HEK293 (cell line): ENCODE measurements around the gene ELL3.

Experiments
- CTCF ChIA-PET: fragments of 350-600 bp; formaldehyde crosslinking; extraction: SDS; loops from one replicate; lab custom pipeline; 2021; ENCODE audit warnings: antibody characterized with exemption; lab: Yijun Ruan, JAX
- POLR2A ChIA-PET: fragments of 300-600 bp; formaldehyde crosslinking; extraction: SDS; loops from one replicate; lab custom pipeline; 2020; ENCODE audit warnings: antibody characterized with exemption, inconsistent platforms; lab: Yijun Ruan, JAX
- H3K27ac ChIP-seq: fragments of 200-500 bp; sonication (Bioruptor generic); 2 replicates; pipeline ENCODE4 v1.5.1; 2014; ENCODE audit warnings: low read depth, low read length, control low read depth, inconsistent platforms; ENCODE audit errors: extremely low read depth
- H3K36me3 ChIP-seq, 2 experiments: fragments of 200-500 bp in 1 of 2; sonication (Bioruptor generic) in 1 of 2; 1 replicate in 1 of 2; 2 replicates in 1 of 2; pipeline ENCODE4 v1.5.1; 2014 to 2017; ENCODE audit warnings: inconsistent platforms in 2 of 2, low read length in 2 of 2; ENCODE audit not compliant: control insufficient read depth in 2 of 2, insufficient read depth in 1 of 2
- H3K4me1 ChIP-seq: fragments of 200-500 bp; sonication (Bioruptor generic); 2 replicates; pipeline ENCODE4 v1.5.1; 2014; ENCODE audit warnings: mild to moderate bottlenecking, low read length, inconsistent platforms; ENCODE audit not compliant: control insufficient read depth, insufficient read depth
- H3K4me3 ChIP-seq: 2 replicates; pipeline ENCODE4 v1.5.1; 2011; ENCODE audit warnings: low read depth, mild to moderate bottlenecking, control low read depth, low read length, moderate library complexity
- H3K9me3 ChIP-seq: fragments of 200-500 bp; sonication (Bioruptor generic); 2 replicates; pipeline ENCODE4 v1.5.1; 2014; ENCODE audit warnings: low read depth, low read length, inconsistent platforms; ENCODE audit not compliant: control insufficient read depth, insufficient read depth
- CTCF ChIP-seq: fragments of 450-650 bp; formaldehyde crosslinking; IDR thresholded peaks from 2 replicates; pipeline ENCODE4 v1.5.1; 2016; ENCODE audit warnings: missing biosample characterization, missing genetic modification characterization
- EGR2 ChIP-seq: fragments of 450-650 bp; formaldehyde crosslinking; IDR thresholded peaks from 2 replicates; pipeline ENCODE4 v1.5.1; 2016; ENCODE audit warnings: low read depth, missing biosample characterization, missing genetic modification characterization
- GLIS1 ChIP-seq: fragments of 450-650 bp; formaldehyde crosslinking; IDR thresholded peaks from 2 replicates; pipeline ENCODE4 v1.5.1; 2016; ENCODE audit warnings: missing biosample characterization, missing genetic modification characterization
- GLIS2 ChIP-seq: fragments of 450-650 bp; formaldehyde crosslinking; IDR thresholded peaks from 2 replicates; pipeline ENCODE4 v1.5.1; 2016; ENCODE audit warnings: missing biosample characterization, missing genetic modification characterization
- KLF7 ChIP-seq: fragments of 450-650 bp; formaldehyde crosslinking; IDR thresholded peaks from 2 replicates; pipeline ENCODE4 v1.5.1; 2016; ENCODE audit warnings: missing biosample characterization, missing genetic modification characterization, borderline replicate concordance
- KLF8 ChIP-seq: fragments of 450-650 bp; formaldehyde crosslinking; IDR thresholded peaks from 2 replicates; pipeline ENCODE4 v1.5.1; 2016; ENCODE audit warnings: missing biosample characterization, missing genetic modification characterization
- OSR2 ChIP-seq: fragments of 450-650 bp; formaldehyde crosslinking; IDR thresholded peaks from 2 replicates; pipeline ENCODE4 v1.5.1; 2016; ENCODE audit warnings: missing biosample characterization, missing genetic modification characterization
- PATZ1 ChIP-seq: fragments of 450-650 bp; formaldehyde crosslinking; IDR thresholded peaks from 2 replicates; pipeline ENCODE4 v1.5.1; 2016; ENCODE audit warnings: missing biosample characterization, missing genetic modification characterization
- PRDM10 ChIP-seq: fragments of 450-650 bp; formaldehyde crosslinking; IDR thresholded peaks from 2 replicates; pipeline ENCODE4 v1.5.1; 2016; ENCODE audit warnings: missing biosample characterization, missing genetic modification characterization
- SP2 ChIP-seq: fragments of 450-650 bp; formaldehyde crosslinking; IDR thresholded peaks from 2 replicates; pipeline ENCODE4 v1.5.1; 2016; ENCODE audit warnings: missing biosample characterization, missing genetic modification characterization
- ZBTB20 ChIP-seq: fragments of 450-650 bp; formaldehyde crosslinking; IDR thresholded peaks from 2 replicates; pipeline ENCODE4 v1.5.1; 2016; ENCODE audit warnings: missing biosample characterization, missing genetic modification characterization
- ZFHX2 ChIP-seq: fragments of 450-650 bp; formaldehyde crosslinking; conservative IDR thresholded peaks from 2 replicates; pipeline ENCODE4 v1.5.1; 2016; ENCODE audit warnings: missing biosample characterization, missing genetic modification characterization
- ZFP69B ChIP-seq: fragments of 450-650 bp; formaldehyde crosslinking; IDR thresholded peaks from 2 replicates; pipeline ENCODE4 v1.5.1; 2016; ENCODE audit warnings: missing biosample characterization, missing genetic modification characterization
- ZIC2 ChIP-seq: fragments of 450-650 bp; formaldehyde crosslinking; IDR thresholded peaks from 2 replicates; pipeline ENCODE4 v1.5.1; 2016; ENCODE audit warnings: missing biosample characterization, missing genetic modification characterization
- ZNF341 ChIP-seq: fragments of 450-650 bp; formaldehyde crosslinking; IDR thresholded peaks from 2 replicates; pipeline ENCODE4; 2016; ENCODE audit warnings: low read depth, missing biosample characterization, missing genetic modification characterization
- ZNF423 ChIP-seq: fragments of 450-650 bp; formaldehyde crosslinking; IDR thresholded peaks from 2 replicates; pipeline ENCODE4 v1.5.1; 2016; ENCODE audit warnings: missing biosample characterization, missing genetic modification characterization
- ZNF501 ChIP-seq: fragments of 450-650 bp; formaldehyde crosslinking; IDR thresholded peaks from 2 replicates; pipeline ENCODE4 v1.5.1; 2016; ENCODE audit warnings: missing biosample characterization, missing genetic modification characterization
- ZNF518A ChIP-seq: fragments of 450-650 bp; formaldehyde crosslinking; conservative IDR thresholded peaks from 2 replicates; pipeline ENCODE4 v1.5.1; 2016; ENCODE audit warnings: low read depth, missing biosample characterization, missing genetic modification characterization
- ZNF560 ChIP-seq: fragments of 450-650 bp; formaldehyde crosslinking; IDR thresholded peaks from 2 replicates; pipeline ENCODE4 v1.5.1; 2017; ENCODE audit warnings: missing biosample characterization, missing genetic modification characterization, borderline replicate concordance
- ZNF596 ChIP-seq: fragments of 450-650 bp; IDR thresholded peaks from 2 replicates; pipeline ENCODE4 v1.5.0; 2018; ENCODE audit warnings: missing biosample characterization, mild to moderate bottlenecking, missing genetic modification characterization, moderate library complexity
- ZNF692 ChIP-seq: fragments of 450-650 bp; formaldehyde crosslinking; IDR thresholded peaks from 2 replicates; pipeline ENCODE4 v1.5.1; 2016; ENCODE audit warnings: missing biosample characterization, missing genetic modification characterization
- ZNF76 ChIP-seq: fragments of 450-650 bp; formaldehyde crosslinking; IDR thresholded peaks from 2 replicates; pipeline ENCODE4; 2016; ENCODE audit warnings: low read depth, missing biosample characterization, missing genetic modification characterization, borderline replicate concordance
- ZXDB ChIP-seq: fragments of 450-650 bp; formaldehyde crosslinking; IDR thresholded peaks from 2 replicates; pipeline ENCODE4 v1.5.1; 2016; ENCODE audit warnings: missing biosample characterization, missing genetic modification characterization

Gene ELL3

GRCh38 chr15:43776101-43776717, 557 bp downstream of the ELL3 start:
- POLR2A ChIA-PET: interaction anchor here (1.0 to 2.0 kb wide), 4 partner anchors 11 to 419 kb away, joined by 3 to 8 read pairs (median 4); partner anchors contain the start of genes FRMD5, HYPK, MFAP1 and SERINC4
- Histone ChIP-seq H3K27ac (peak overlapping the region; percentile 47; the same call in 1 of the 2 replicates), H3K36me3 (peaks cover 22 to 31% of the 10 kb centered on the region in 2 experiments)
- TF ChIP-seq PRDM10: peak; percentile 82
- 0 out of 2 replicates have a peak, but pooled peaks have one; percentile 14 for TF ChIP-seq KLF8 (tag by site-specific recombination)
- 0 out of 2 replicates have a peak, but pooled peaks have one; percentile 9 for TF ChIP-seq ZXDB (tag by site-specific recombination)
- TF ChIP-seq OSR2 (tag by site-specific recombination): peak; percentile 46
- TF ChIP-seq ZNF596: no peak
- peak; percentile 92 for TF ChIP-seq ZFP69B (tag by site-specific recombination)
- 0 out of 2 replicates have a peak, but pooled peaks have one; percentile 21 for TF ChIP-seq ZNF501 (tag by site-specific recombination)
- TF ChIP-seq ZIC2 (tag by site-specific recombination): peak; percentile 68
- 0 out of 2 replicates have a peak, but pooled peaks have one; percentile 25 for TF ChIP-seq ZFHX2
- peak; percentile 18 for TF ChIP-seq PATZ1 (tag by site-specific recombination)
- TF ChIP-seq ZNF76: peak; percentile 83
- TF ChIP-seq ZNF341 (tag by site-specific recombination): peak; percentile 64
- TF ChIP-seq ZNF560 (tag by site-specific recombination): no peak
- TF ChIP-seq ZNF518A: no peak
- peak; percentile 30 for TF ChIP-seq SP2 (tag by site-specific recombination)
- TF ChIP-seq ZBTB20: peak; percentile 49; the same call in 1 of the 2 replicates
- TF ChIP-seq KLF7: no peak
- TF ChIP-seq CTCF (tag by site-specific recombination): no peak
- TF ChIP-seq ZNF692: peak; percentile 90
- TF ChIP-seq EGR2 (tag by site-specific recombination): peak; percentile 26; the same call in 1 of the 2 replicates
- peak; percentile 82 for TF ChIP-seq GLIS2
- TF ChIP-seq ZNF423 (tag by site-specific recombination): peak; percentile 80
- peak; percentile 97 for TF ChIP-seq GLIS1 (tag by site-specific recombination)

More at GRCh38 chr15:43776101-43776717, 557 bp downstream of the ELL3 start:
- H3K4me3 ChIP-seq: peak overlapping the region; percentile 45
- H3K4me1 ChIP-seq: peaks cover 5% of the 10 kb centered on the region; the same call in 1 of the 2 replicates
- no peaks in the 10 kb centered on the region for H3K9me3 ChIP-seq
- CTCF ChIA-PET: interaction anchor here (0.7 to 1.9 kb wide), 6 partner anchors 17 to 406 kb away, joined by 3 to 6 read pairs (median 4); partner anchors contain the start of genes TUBGCP4 and ZSCAN29
